ENCODE results near the gene SLC25A34. TPM values are rescaled to one million over a fixed set of nuclear protein-coding genes. Genes with fewer than 3 reads are reported as not detected.
A peak's percentile ranks its signal among the peaks of the same experiment; 100 is the strongest.

Gene SLC25A34
- total RNA-seq, 1 donor from 2014 or later: 5.8 TPM

- ATAC-seq (ENCODE audit: low read depth): no peak
- Mint-ChIP-seq H3K36me3 (ENCODE audit: low read depth) (peaks cover 26% of the 10 kb centered on the region), H3K9me3 (no peaks in the 10 kb centered on the region), H3K27ac (no peak overlapping the region), H3K4me1 (peaks cover 11% of the 10 kb centered on the region), H3K27me3 (no peaks in the 10 kb centered on the region), H3K4me3 (no peak overlapping the region)
- TF ChIP-seq CTCF (IDR thresholded peaks at IDR 0.05): no peak
- intact Hi-C loops (cut with micrococcal nuclease): no loop called here
- ChIA-PET CTCF (no interaction called here), POLR2A (interaction anchor here (0.5 kb wide), 1 partner anchor 165 kb away, joined by 6 read pairs; no protein-coding TSS in a partner anchor)
- DNase-seq: no peak
Observed at GRCh38 chr1:15736892-15737261, 819 bp downstream of the SLC25A34 start.

- intact Hi-C loops (cut with micrococcal nuclease): no loop called here
- CTCF ChIA-PET: interaction anchor here (1.6 kb wide), 1 partner anchor 11 kb away, joined by 3 read pairs; no protein-coding TSS in a partner anchor
- Mint-ChIP-seq H3K4me1 (peaks cover 11% of the 10 kb centered on the region), H3K36me3 (ENCODE audit: low read depth) (peaks cover 19% of the 10 kb centered on the region), H3K27ac (peak overlapping the region; percentile 72), H3K9me3 (no peaks in the 10 kb centered on the region), H3K27me3 (no peaks in the 10 kb centered on the region), H3K4me3 (no peak overlapping the region)
- POLR2A ChIA-PET: interaction anchor here (0.5 to 0.6 kb wide), 3 partner anchors 135 to 174 kb away, joined by 3 to 6 read pairs (median 4); no protein-coding TSS in a partner anchor
- DNase-seq (no peak), ATAC-seq (ENCODE audit: low read depth) (no peak)
- TF ChIP-seq CTCF (IDR thresholded peaks at IDR 0.05): no peak
Observed at GRCh38 chr1:15737324-15738319, 1.6 kb downstream of the SLC25A34 start.

DNA sequence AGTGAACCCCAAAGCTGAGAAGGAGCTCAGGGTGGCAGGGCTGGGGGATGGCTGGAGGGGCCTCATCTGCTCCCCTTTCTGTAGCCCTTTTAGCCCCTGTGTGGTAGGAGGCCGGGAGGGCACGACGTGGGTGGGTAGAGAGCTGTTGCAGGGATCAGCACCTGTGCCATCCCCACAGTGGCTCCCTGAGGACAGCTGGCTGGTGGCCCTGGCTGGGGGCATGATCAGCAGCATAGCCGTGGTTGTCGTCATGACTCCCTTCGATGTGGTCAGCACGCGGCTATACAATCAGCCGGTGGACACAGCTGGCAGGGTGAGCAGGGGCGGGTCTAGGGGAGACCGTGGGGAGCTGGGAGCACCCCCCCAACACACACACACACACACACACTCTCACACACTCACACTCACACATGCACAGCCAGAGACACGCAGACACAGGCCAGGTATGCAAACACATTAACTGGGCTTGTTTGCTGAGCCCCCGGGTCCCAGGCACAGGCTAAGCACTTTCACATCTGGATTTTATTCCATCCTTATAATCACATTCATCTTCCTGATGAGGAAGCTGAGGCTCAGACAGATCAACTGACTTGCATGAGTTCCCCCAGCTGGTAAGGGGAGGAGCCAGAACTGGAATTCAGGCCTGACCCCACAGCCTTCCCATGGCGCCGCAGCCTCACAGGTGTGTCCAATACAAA is 2.5 kb downstream of the SLC25A34 start:
- Mint-ChIP-seq H3K4me3 (no peak overlapping the region), H3K27ac (no peak overlapping the region), H3K4me1 (peaks cover 11% of the 10 kb centered on the region), H3K27me3 (no peaks in the 10 kb centered on the region), H3K36me3 (ENCODE audit: low read depth) (peaks cover 9% of the 10 kb centered on the region), H3K9me3 (no peaks in the 10 kb centered on the region)
- CTCF ChIA-PET: interaction anchor here (0.6 to 1.6 kb wide), 3 partner anchors 10 to 84 kb away, joined by 3 to 4 read pairs (median 4); no protein-coding TSS in a partner anchor
- TF ChIP-seq CTCF (IDR thresholded peaks at IDR 0.05): no peak
- DNase-seq: no peak
- POLR2A ChIA-PET: interaction anchor here (0.6 kb wide), 2 partner anchors 25 to 240 kb away, joined by 3 to 4 read pairs; no protein-coding TSS in a partner anchor
- ATAC-seq (ENCODE audit: low read depth): no peak
- intact Hi-C loops (cut with micrococcal nuclease): no loop called here

DNA sequence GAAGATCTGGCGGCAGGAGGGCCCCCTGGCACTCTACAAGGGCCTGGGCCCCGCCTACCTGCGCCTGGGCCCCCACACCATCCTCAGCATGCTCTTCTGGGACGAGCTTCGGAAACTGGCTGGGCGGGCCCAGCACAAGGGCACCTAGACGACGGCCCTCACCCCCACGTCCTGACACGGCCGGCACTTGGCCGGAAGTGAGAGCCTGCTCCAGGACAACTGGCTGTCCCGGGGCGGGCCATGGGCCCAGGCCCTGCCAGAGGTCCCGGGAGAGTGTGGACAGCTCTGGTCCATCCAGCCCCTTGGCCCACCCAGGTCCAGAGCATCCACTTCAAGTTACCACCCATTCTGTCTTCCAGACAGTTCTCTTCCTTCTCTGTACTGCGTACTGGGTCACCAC is 3.2 kb downstream of the SLC25A34 start:
- H3K4me3 Mint-ChIP-seq: no peak overlapping the region
- no peak for DNase-seq
- intact Hi-C loops (cut with micrococcal nuclease): no loop called here
- H3K4me1 Mint-ChIP-seq: peaks cover 11% of the 10 kb centered on the region
- peaks cover 4% of the 10 kb centered on the region for H3K36me3 Mint-ChIP-seq (ENCODE audit: low read depth)
- H3K27ac Mint-ChIP-seq: no peak overlapping the region
- H3K27me3 Mint-ChIP-seq: no peaks in the 10 kb centered on the region
- ATAC-seq (ENCODE audit: low read depth): no peak
- POLR2A ChIA-PET: interaction anchor here (0.6 kb wide), 1 partner anchor 239 kb away, joined by 3 read pairs; no protein-coding TSS in a partner anchor
- no peaks in the 10 kb centered on the region for H3K9me3 Mint-ChIP-seq
- TF ChIP-seq CTCF (IDR thresholded peaks at IDR 0.05): no peak
- CTCF ChIA-PET: interaction anchor here (0.6 to 1.6 kb wide), 3 partner anchors 10 to 85 kb away, joined by 3 to 4 read pairs (median 4); no protein-coding TSS in a partner anchor

All from activated B cell treated with CpG ODN at 0.5 μM for 24 hours (primary cell).